OCI-LY1 (cell line): ENCODE measurements around the gene NETO2.
"Not testable (repeated sequence)": the region's sequence is repeated elsewhere in the genome, so short reads cannot be mapped to it uniquely, and the experiment has no call there.

Source experiments
- H2AFZ ChIP-seq: fragments of 200-600 bp; sonication (generic), shearing (Covaris generic); 2 replicates; pipeline ENCODE4 v1.6.0; 2014; ENCODE audit warnings: antibody characterized with exemption, mild to moderate bottlenecking, low read length
- H3F3A ChIP-seq: fragments of 200-600 bp; sonication (generic), shearing (Covaris generic); 2 replicates; pipeline ENCODE4 v1.6.0; 2014; ENCODE audit warnings: mild to moderate bottlenecking, antibody characterized with exemption, low read length, moderate library complexity; ENCODE audit not compliant: insufficient read depth
- H3K27ac ChIP-seq: fragments of 200-600 bp; sonication (generic); 2 replicates; pipeline ENCODE4 v1.5.1; 2014; ENCODE audit warnings: low read length, mixed run types, mild to moderate bottlenecking, low read depth; ENCODE audit not compliant: poor library complexity, severe bottlenecking
- H3K27me3 ChIP-seq: fragments of 200-600 bp; sonication (generic); 2 replicates; pipeline ENCODE4 v1.6.0; 2014; ENCODE audit warnings: antibody characterized with exemption, mild to moderate bottlenecking, low read length, moderate library complexity; ENCODE audit not compliant: insufficient read depth
- H3K36me3 ChIP-seq: fragments of 200-600 bp; sonication (generic); 2 replicates; pipeline ENCODE4 v1.6.1; 2014; ENCODE audit warnings: mild to moderate bottlenecking, antibody characterized with exemption, low read length, moderate library complexity, mixed read lengths; ENCODE audit not compliant: insufficient read depth
- H3K4me1 ChIP-seq: fragments of 200-600 bp; sonication (generic); 2 replicates; pipeline ENCODE4 v1.5.1; 2014; ENCODE audit warnings: mild to moderate bottlenecking, low read length, moderate library complexity; ENCODE audit not compliant: insufficient read depth, severe bottlenecking
- H3K4me2 ChIP-seq: fragments of 200-600 bp; sonication (generic), shearing (Covaris generic); 2 replicates; pipeline ENCODE4 v1.6.1; 2014; ENCODE audit warnings: low read length
- H3K4me3 ChIP-seq: fragments of 200-600 bp; sonication (generic); 2 replicates; pipeline ENCODE4 v1.5.1; 2014; ENCODE audit warnings: low read length, low read depth, mild to moderate bottlenecking, mixed read lengths; ENCODE audit not compliant: poor library complexity, severe bottlenecking
- H3K79me2 ChIP-seq: fragments of 200-600 bp; shearing (Covaris generic); 2 replicates; pipeline ENCODE4 v1.6.1; 2016; ENCODE audit warnings: mixed run types, low read length, mixed read lengths; ENCODE audit not compliant: insufficient read depth
- H3K9ac ChIP-seq: fragments of 200-600 bp; sonication (generic), shearing (Covaris generic); 2 replicates; pipeline ENCODE4 v1.6.1; 2014; ENCODE audit warnings: mild to moderate bottlenecking, low read length, mixed read lengths
- H3K9me2 ChIP-seq: fragments of 200-600 bp; sonication (generic), shearing (Covaris generic); 2 replicates; pipeline ENCODE4 v1.6.1; 2014; ENCODE audit warnings: low read depth, mild to moderate bottlenecking, low read length, mixed read lengths
- H3K9me3 ChIP-seq: fragments of 200-600 bp; shearing (Covaris generic); 2 replicates; pipeline ENCODE4 v1.6.1; 2014; ENCODE audit warnings: low read length, mixed read lengths
- H4K20me1 ChIP-seq: fragments of 200-600 bp; sonication (generic), shearing (Covaris generic); 2 replicates; pipeline ENCODE4 v1.6.0; 2016; ENCODE audit warnings: mild to moderate bottlenecking, low read length; ENCODE audit not compliant: insufficient read depth
- EZH2 ChIP-seq: fragments of 200-600 bp; sonication (generic), shearing (Covaris generic); IDR thresholded peaks from 2 replicates; pipeline ENCODE4 v1.8.0; 2017; ENCODE audit warnings: borderline replicate concordance, mixed run types, mild to moderate bottlenecking, antibody characterized with exemption, low read length, moderate library complexity, mixed read lengths
- TF ChIP-seq, protein P1 (sequence below): fragments of 200-600 bp; sonication (generic), shearing (Covaris generic); IDR thresholded peaks from 2 replicates; pipeline ENCODE4 v1.5.1; 2017; ENCODE audit warnings: mild to moderate bottlenecking, antibody characterized with exemption, low read length, moderate library complexity, mixed read lengths

NETO2 gene

DNA sequence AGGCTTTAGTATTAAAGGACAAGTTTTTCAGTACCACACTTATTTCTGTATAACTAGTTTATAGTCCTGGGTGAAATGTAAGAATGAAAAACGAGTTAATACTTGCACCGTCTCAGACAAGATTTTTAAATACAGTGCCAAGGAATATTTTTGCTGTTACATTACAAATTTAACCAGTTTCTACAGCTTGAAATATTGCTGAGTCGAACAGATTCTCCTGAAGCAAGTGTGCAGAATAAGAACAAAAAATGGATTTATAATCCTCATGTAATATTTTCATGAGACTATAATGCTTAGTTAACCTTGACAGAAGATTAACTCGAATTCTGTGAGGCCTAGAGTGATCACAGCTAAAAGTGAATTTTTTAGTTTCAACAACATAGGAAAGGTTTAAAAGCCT is 3.1 kb downstream of the NETO2 start:
- Histone ChIP-seq H3K4me1 (peaks cover 22% of the 10 kb centered on the region), H3K27me3 (no peaks in the 10 kb centered on the region; the same call in 1 of the 2 replicates), H3K36me3 (no peaks in the 10 kb centered on the region), H3K79me2 (no peaks in the 10 kb centered on the region; the same call in 1 of the 2 replicates), H3K27ac (no peak overlapping the region), H3K4me3 (no peak overlapping the region), H3K9ac (no peak overlapping the region), H3K9me3 (no peaks in the 10 kb centered on the region), H2AFZ (no peak overlapping the region), H3F3A (no peaks in the 10 kb centered on the region), H3K4me2 (no peak overlapping the region), H4K20me1 (no peaks in the 10 kb centered on the region), H3K9me2 (no peaks in the 10 kb centered on the region)
- no peak for TF ChIP-seq EZH2
- TF ChIP-seq, protein P1, sequence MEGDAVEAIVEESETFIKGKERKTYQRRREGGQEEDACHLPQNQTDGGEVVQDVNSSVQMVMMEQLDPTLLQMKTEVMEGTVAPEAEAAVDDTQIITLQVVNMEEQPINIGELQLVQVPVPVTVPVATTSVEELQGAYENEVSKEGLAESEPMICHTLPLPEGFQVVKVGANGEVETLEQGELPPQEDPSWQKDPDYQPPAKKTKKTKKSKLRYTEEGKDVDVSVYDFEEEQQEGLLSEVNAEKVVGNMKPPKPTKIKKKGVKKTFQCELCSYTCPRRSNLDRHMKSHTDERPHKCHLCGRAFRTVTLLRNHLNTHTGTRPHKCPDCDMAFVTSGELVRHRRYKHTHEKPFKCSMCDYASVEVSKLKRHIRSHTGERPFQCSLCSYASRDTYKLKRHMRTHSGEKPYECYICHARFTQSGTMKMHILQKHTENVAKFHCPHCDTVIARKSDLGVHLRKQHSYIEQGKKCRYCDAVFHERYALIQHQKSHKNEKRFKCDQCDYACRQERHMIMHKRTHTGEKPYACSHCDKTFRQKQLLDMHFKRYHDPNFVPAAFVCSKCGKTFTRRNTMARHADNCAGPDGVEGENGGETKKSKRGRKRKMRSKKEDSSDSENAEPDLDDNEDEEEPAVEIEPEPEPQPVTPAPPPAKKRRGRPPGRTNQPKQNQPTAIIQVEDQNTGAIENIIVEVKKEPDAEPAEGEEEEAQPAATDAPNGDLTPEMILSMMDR: no peak

DNA sequence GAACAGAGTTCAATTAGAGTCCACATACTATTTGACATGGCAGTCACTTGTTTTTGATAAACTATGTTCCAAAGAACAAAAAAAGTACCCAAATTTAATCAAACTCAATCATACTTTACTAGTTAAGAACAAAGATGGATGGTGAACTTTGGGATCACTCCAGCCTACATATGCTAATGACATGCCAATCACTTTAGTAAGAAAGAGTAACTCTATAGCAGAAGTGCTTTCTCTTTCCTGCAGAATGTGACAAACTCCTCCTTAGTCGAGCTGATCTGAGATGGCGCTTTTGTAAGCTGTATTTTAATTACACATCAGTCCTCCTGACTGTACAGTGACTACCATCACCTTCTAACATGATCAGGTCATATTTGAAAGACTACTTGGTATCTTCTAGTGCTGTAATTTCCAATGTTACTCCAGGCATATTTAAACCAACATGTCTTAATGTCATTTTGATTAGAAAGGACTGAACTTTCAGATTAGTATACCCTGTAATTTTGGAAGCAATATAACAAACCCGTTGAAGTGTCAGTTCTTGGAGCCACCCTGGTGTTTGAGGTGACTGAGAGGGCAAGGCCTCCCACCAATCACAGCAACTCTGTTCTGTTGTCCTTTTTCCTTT is 4.1 kb downstream of the NETO2 start:
- H3K27ac ChIP-seq: no peak overlapping the region
- H3K36me3 ChIP-seq: no peaks in the 10 kb centered on the region
- H3K27me3 ChIP-seq: no peaks in the 10 kb centered on the region; the same call in 1 of the 2 replicates
- H3K4me2 ChIP-seq: no peak overlapping the region
- H4K20me1 ChIP-seq: no peaks in the 10 kb centered on the region
- peaks cover 21% of the 10 kb centered on the region for H3K4me1 ChIP-seq
- H3K9me3 ChIP-seq: no peaks in the 10 kb centered on the region
- H3K4me3 ChIP-seq: no peak overlapping the region
- H2AFZ ChIP-seq: no peak overlapping the region
- H3K9me2 ChIP-seq: no peaks in the 10 kb centered on the region
- TF ChIP-seq, protein P1: no peak
- TF ChIP-seq EZH2: no peak
- H3K79me2 ChIP-seq: no peaks in the 10 kb centered on the region; the same call in 1 of the 2 replicates
- no peaks in the 10 kb centered on the region for H3F3A ChIP-seq
- H3K9ac ChIP-seq: no peak overlapping the region

DNA sequence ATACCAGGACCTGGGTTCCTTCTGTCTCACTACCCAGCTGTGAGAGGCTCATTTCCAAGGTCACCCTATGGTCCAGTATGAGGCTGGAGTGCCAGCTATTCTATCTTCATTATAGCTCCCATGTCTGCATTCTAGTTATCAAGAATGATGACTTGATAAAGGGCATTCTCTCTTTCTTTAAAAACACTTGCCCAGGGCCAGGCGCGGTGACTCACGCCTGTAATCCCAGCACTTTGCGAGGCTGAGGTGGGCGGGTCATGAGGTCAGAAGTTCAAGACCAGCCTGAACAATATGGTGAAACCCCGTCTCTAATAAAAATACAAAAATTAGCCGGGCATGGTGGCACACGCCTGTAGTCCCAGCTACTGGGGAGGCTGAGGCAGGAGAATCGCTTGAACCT is 5.8 kb downstream of the NETO2 start:
- H3K36me3 ChIP-seq, H3K9ac ChIP-seq, H2AFZ ChIP-seq, H3K9me3 ChIP-seq, H3K27me3 ChIP-seq, H3F3A ChIP-seq, H3K27ac ChIP-seq, H3K79me2 ChIP-seq, H3K4me2 ChIP-seq, H4K20me1 ChIP-seq, H3K9me2 ChIP-seq, H3K4me3 ChIP-seq: not testable (repeated sequence)
- H3K4me1 ChIP-seq: peaks cover 15% of the 10 kb centered on the region
